H1 (cell line): Measurements from ENCODE around the gene PTDSS2. TPM values are rescaled to one million over a fixed set of nuclear protein-coding genes. Genes with fewer than 3 reads are reported as not detected.

Experiments used
- CTCF ChIA-PET: fragments of 300-600 bp; sonication (Branson Sonifier 250); formaldehyde crosslinking; loops from one replicate; lab custom pipeline; 2021; ENCODE audit not compliant: partially characterized antibody; lab: Charles Lee
- POLR2A ChIA-PET: fragments of 300-600 bp; sonication (Branson Sonifier 250); formaldehyde crosslinking; loops from one replicate; lab custom pipeline; 2021; ENCODE audit warnings: inconsistent platforms; ENCODE audit not compliant: partially characterized antibody; lab: Charles Lee
- DNase-seq, 2 experiments: peaks; one replicate each; pipeline versions ENCODE4 v3.0.0 to v3.0.0-alpha.2; 2010 to 2022; ENCODE audit warnings: low spot score in 2 of 2, low read depth in 1 of 2, mixed read lengths in 1 of 2
- FAIRE-seq: peaks from 2 replicates; lab custom pipeline; 2011; peaks lifted over from hg19 to GRCh38; lab: Jason Lieb, UNC
- H2AFZ ChIP-seq: 2 replicates; pipeline ENCODE4 v1.8.1; 2012; ENCODE audit warnings: low read length, inconsistent platforms
- H2AK5ac ChIP-seq: 2 replicates; pipeline ENCODE4 v1.6.1; 2013; ENCODE audit warnings: low read depth, low read length
- H2BK120ac ChIP-seq: replicated peaks from 2 replicates; pipeline ENCODE3; 2013; ENCODE audit warnings: low read depth, low read length, inconsistent platforms
- H2BK12ac ChIP-seq: 2 replicates; pipeline ENCODE4 v1.6.1; 2013; ENCODE audit warnings: low read depth, low read length
- H2BK15ac ChIP-seq: 2 replicates; pipeline ENCODE4 v1.6.1; 2013; ENCODE audit warnings: low read length
- H2BK20ac ChIP-seq: 2 replicates; pipeline ENCODE4 v1.6.1; 2013; ENCODE audit warnings: low read length
- H2BK5ac ChIP-seq: 2 replicates; pipeline ENCODE4 v1.6.1; 2013; ENCODE audit warnings: low read depth, low read length
- H3K14ac ChIP-seq: 2 replicates; pipeline ENCODE4 v1.6.1; 2013; ENCODE audit warnings: inconsistent platforms; ENCODE audit not compliant: insufficient read length
- H3K18ac ChIP-seq: 2 replicates; pipeline ENCODE4 v1.6.1; 2013; ENCODE audit warnings: low read length; ENCODE audit errors: extremely low read depth
- H3K23ac ChIP-seq: 2 replicates; pipeline ENCODE4 v1.6.1; 2013; ENCODE audit warnings: inconsistent platforms; ENCODE audit not compliant: insufficient read length
- H3K23me2 ChIP-seq: 2 replicates; pipeline ENCODE4 v1.6.1; 2013; ENCODE audit warnings: low read depth, low read length
- H3K27ac ChIP-seq: 2 replicates; pipeline ENCODE4 v1.6.1; 2011; ENCODE audit warnings: low read depth, low read length, inconsistent platforms
- H3K27me3 ChIP-seq, 4 experiments: replicated peaks in 1 of 4; 1 replicate in 1 of 4; 2 replicates in 3 of 4; pipeline versions ENCODE4 v1.6.1 to v1.8.1; 2011 to 2013; ENCODE audit warnings: low read length in 3 of 4, mild to moderate bottlenecking in 3 of 4, inconsistent platforms in 2 of 4, mixed read lengths in 2 of 4, moderate library complexity in 1 of 4; ENCODE audit not compliant: control insufficient read depth in 3 of 4, insufficient read depth in 3 of 4; ENCODE audit errors: extremely low read depth in 1 of 4
- H3K36me3 ChIP-seq, 4 experiments: 2 replicates each; pipeline versions ENCODE4 v1.6.1 to v1.8.1; 2011 to 2013; ENCODE audit warnings: mild to moderate bottlenecking in 4 of 4, low read length in 3 of 4, moderate library complexity in 2 of 4, control low read depth in 1 of 4, inconsistent platforms in 1 of 4; ENCODE audit not compliant: insufficient read depth in 4 of 4, control insufficient read depth in 2 of 4
- H3K4ac ChIP-seq: replicated peaks from 2 replicates; pipeline ENCODE3; 2013; ENCODE audit warnings: low read length, low read depth, mixed read lengths, inconsistent platforms; ENCODE audit not compliant: insufficient read length
- H3K4me1 ChIP-seq, 4 experiments: replicated peaks in 1 of 4; 1 replicate in 1 of 4; 2 replicates in 3 of 4; pipeline versions ENCODE4 v1.6.1 to v1.8.1; 2011 to 2013; ENCODE audit warnings: low read length in 3 of 4, inconsistent platforms in 2 of 4, mixed read lengths in 1 of 4; ENCODE audit not compliant: insufficient read depth in 4 of 4, control insufficient read depth in 3 of 4
- H3K4me2 ChIP-seq, 2 experiments: 2 replicates each; pipeline versions ENCODE4 v1.6.1 to v1.8.1; 2011 to 2013; ENCODE audit warnings: low read depth in 2 of 2, low read length in 2 of 2, control low read depth in 1 of 2, inconsistent platforms in 1 of 2, mild to moderate bottlenecking in 1 of 2; ENCODE audit not compliant: insufficient read depth in 1 of 2
- H3K4me3 ChIP-seq, 4 experiments: fragments of 200-600, 300-600 bp in 1 of 4; sonication (generic), shearing (Covaris generic), sonication (Bioruptor Twin) in 1 of 4; 2 replicates each; pipeline versions ENCODE4 v1.5.1 to v1.8.1; 2011 to 2016; ENCODE audit warnings: low read length in 4 of 4, low read depth in 3 of 4, control low read depth in 2 of 4, inconsistent platforms in 2 of 4, mild to moderate bottlenecking in 2 of 4, mixed read lengths in 1 of 4, moderate library complexity in 1 of 4; ENCODE audit not compliant: insufficient read depth in 2 of 4; ENCODE audit errors: extremely low read depth in 1 of 4
- H3K56ac ChIP-seq: replicated peaks from 2 replicates; pipeline ENCODE3; 2013; ENCODE audit warnings: low read depth, mild to moderate bottlenecking, mixed read lengths, low read length, inconsistent platforms; ENCODE audit not compliant: insufficient read length
- H3K79me1 ChIP-seq: 2 replicates; pipeline ENCODE4 v1.6.1; 2013; ENCODE audit warnings: low read depth, low read length, control low read depth
- H3K79me2 ChIP-seq, 2 experiments: 2 replicates each; pipeline versions ENCODE4 v1.6.1 to v1.8.1; 2012 to 2013; ENCODE audit warnings: low read length in 2 of 2, mild to moderate bottlenecking in 2 of 2, inconsistent platforms in 1 of 2; ENCODE audit not compliant: insufficient read depth in 2 of 2, control insufficient read depth in 1 of 2
- H3K9ac ChIP-seq, 4 experiments: replicated peaks in 1 of 4; 1 replicate in 1 of 4; 2 replicates in 3 of 4; pipeline versions ENCODE4 v1.6.1 to v1.8.1; 2011 to 2013; ENCODE audit warnings: low read depth in 3 of 4, low read length in 3 of 4, control low read depth in 2 of 4, mild to moderate bottlenecking in 2 of 4, moderate library complexity in 2 of 4, inconsistent platforms in 1 of 4; ENCODE audit errors: extremely low read depth in 1 of 4
- H3K9me3 ChIP-seq, 2 experiments: 2 replicates each; pipeline versions ENCODE4 v1.6.1 to v1.8.1; 2012 to 2013; ENCODE audit warnings: mild to moderate bottlenecking in 2 of 2, moderate library complexity in 2 of 2, control low read depth in 1 of 2, inconsistent platforms in 1 of 2, low read depth in 1 of 2, low read length in 1 of 2, mixed read lengths in 1 of 2; ENCODE audit not compliant: insufficient read depth in 2 of 2
- H4K20me1 ChIP-seq, 2 experiments: replicated peaks in 1 of 2; 2 replicates each; pipeline versions ENCODE3 to v1.8.1; 2011 to 2013; ENCODE audit warnings: inconsistent platforms in 2 of 2, low read length in 2 of 2, mild to moderate bottlenecking in 1 of 2; ENCODE audit not compliant: insufficient read depth in 2 of 2, control insufficient read depth in 1 of 2
- H4K5ac ChIP-seq: 2 replicates; pipeline ENCODE4 v1.6.1; 2013; ENCODE audit warnings: low read length, low read depth, mixed read lengths, inconsistent platforms; ENCODE audit not compliant: insufficient read length
- H4K8ac ChIP-seq: 2 replicates; pipeline ENCODE4 v1.8.0; 2013; ENCODE audit warnings: mild to moderate bottlenecking, moderate library complexity, low read length, inconsistent platforms; ENCODE audit not compliant: insufficient read depth; ENCODE audit errors: extremely low read depth
- H4K91ac ChIP-seq: replicated peaks from 2 replicates; pipeline ENCODE3; 2013; ENCODE audit warnings: low read length, mixed read lengths, inconsistent platforms; ENCODE audit not compliant: insufficient read length
- KDM1A ChIP-seq: fragments of 200-600, 300-600 bp; sonication (generic); IDR thresholded peaks from 2 replicates; pipeline ENCODE4 v1.7.1; 2016; ENCODE audit warnings: mild to moderate bottlenecking, low read length, borderline replicate concordance
- NRF1 ChIP-seq: IDR thresholded peaks from 2 replicates; pipeline ENCODE4 v1.6.1; 2011; ENCODE audit warnings: mild to moderate bottlenecking, low read depth, low read length, improper control_type of control experiment
- SP2 ChIP-seq: IDR thresholded peaks from 2 replicates; pipeline ENCODE4 v1.6.1; 2012; ENCODE audit warnings: mild to moderate bottlenecking, low read length, inconsistent platforms
- TAF7 ChIP-seq: optimal IDR thresholded peaks from 2 replicates; pipeline ENCODE3; 2011; ENCODE audit warnings: low read depth, mild to moderate bottlenecking, inconsistent platforms, low read length, moderate library complexity, borderline replicate concordance
- WGBS, 2 experiments: shearing (Covaris generic) in 1 of 2; methylation state at CpG; one replicate each; pipeline versions ENCODE4 v1.1.6 to v1.1.7; 2013 to 2015; ENCODE audit warnings: low lambda C conversion rate in 2 of 2, mixed read lengths in 2 of 2, inconsistent platforms in 1 of 2, low coverage in 1 of 2, missing lambda C conversion rate in 1 of 2; ENCODE audit not compliant: insufficient replicate concordance in 2 of 2, insufficient coverage in 1 of 2, insufficient read length in 1 of 2; ENCODE audit errors: extremely low coverage in 1 of 2, missing lambda C conversion rate in 1 of 2; 5-methylcytosine and 5-hydroxymethylcytosine counted together
- polyA plus RNA-seq, 7 experiments: library from polyadenylated mRNA; depleted of rRNA in 3 of 7; stranded (reverse) in 5 of 7; unstranded in 2 of 7; fragments of >200 nt in 5 of 7; fragments of 200-250 nt in 2 of 7; gene quantifications; 1 replicate in 5 of 7; 2 replicates in 1 of 7; 4 replicates in 1 of 7; pipeline versions ENCODE4 v1.2.1 to v1.2.3, GENCODE V29; 2011 to 2013; ENCODE audit warnings: missing spikeins in 2 of 7, mixed read lengths in 2 of 7
- total RNA-seq: library from RNA; stranded (reverse); fragmentation: NEBNext Ultra II Directional; extraction: Animal tissue kit (Norgen Biotek cat#: 25700); gene quantifications from 2 replicates; pipeline ENCODE4 v1.2.1, GENCODE V29; 2021
- TF ChIP-seq, protein P1 (sequence below): IDR thresholded peaks from 2 replicates; pipeline ENCODE4 v1.6.1; 2012; ENCODE audit warnings: inconsistent platforms
- TF ChIP-seq, protein P2 (sequence below): IDR thresholded peaks from 2 replicates; pipeline ENCODE4 v1.6.1; 2012; ENCODE audit warnings: inconsistent platforms
- TF ChIP-seq, protein P3 (sequence below): IDR thresholded peaks from 2 replicates; pipeline ENCODE4 v1.6.1; 2011; ENCODE audit warnings: low read length, improper control_type of control experiment

The PTDSS2 gene
- total and polyA plus RNA-seq, 2 of the 8 experiments (the other 6 are each of a cell fraction or from before 2014, with no cell fraction given): 48.7 to 68.2 TPM

DNA sequence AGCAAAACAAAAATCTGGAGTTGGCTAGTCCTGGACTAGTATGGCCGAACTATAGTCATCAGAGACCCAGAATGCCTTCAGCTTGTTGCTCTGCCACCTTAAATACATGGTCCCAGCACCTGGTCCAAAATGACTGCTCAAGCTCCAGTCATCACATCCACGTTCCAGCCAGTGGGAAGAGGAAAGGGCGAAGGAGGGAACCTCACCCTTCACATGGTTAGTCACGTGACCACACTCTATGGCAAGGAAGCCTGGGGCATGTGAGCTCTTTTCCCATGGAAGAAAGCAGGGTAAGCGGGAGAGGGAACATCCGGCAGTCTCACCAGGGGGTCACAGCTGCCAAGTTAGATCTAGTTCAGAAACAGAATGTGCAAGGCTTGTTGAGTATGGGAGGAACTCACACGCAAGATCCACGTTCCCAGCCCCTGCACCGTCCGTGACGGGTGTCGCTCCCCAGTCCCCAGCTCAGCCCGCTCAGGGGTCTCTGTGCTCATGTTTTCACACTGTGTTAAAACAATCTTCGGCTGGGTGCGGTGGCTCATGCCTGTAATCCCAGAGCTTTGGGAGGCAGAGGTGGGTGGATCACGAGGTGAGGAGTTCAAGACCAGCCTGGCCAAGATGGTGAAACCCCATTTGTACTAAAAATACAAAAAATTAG, 6.4 kb upstream of the PTDSS2 start:
- Histone ChIP-seq H3K27ac (no peak overlapping the region), H2BK20ac (no peak overlapping the region), H3K36me3 (no peaks in the 10 kb centered on the region), H4K5ac (no peak overlapping the region), H3K18ac (no peak overlapping the region), H3K4me1 (peaks cover 0 to 22% (median 9%) of the 10 kb centered on the region in 4 experiments; a peak in 5 of 7 replicates), H2BK12ac (0 out of 2 replicates have a peak overlapping the region, but pooled peaks have one; percentile 1), H3K9me3 (no peaks in the 10 kb centered on the region), H2BK120ac (no peak overlapping the region), H2AFZ (0 out of 2 replicates have a peak overlapping the region, but pooled peaks have one; percentile 5), H3K56ac (no peak overlapping the region), H3K4me2 (no peak overlapping the region), H4K8ac (no peak overlapping the region), H3K79me2 (no peaks in the 10 kb centered on the region), H2BK5ac (no peak overlapping the region), H4K91ac (peak overlapping the region; percentile 4), H3K79me1 (no peaks in the 10 kb centered on the region), H4K20me1 (no peaks in the 10 kb centered on the region), H3K9ac (no peak overlapping the region), H3K4me3 (no peak overlapping the region), H3K23ac (no peak overlapping the region), H2BK15ac (no peak overlapping the region), H2AK5ac (no peak overlapping the region), H3K27me3 (no peaks in the 10 kb centered on the region), H3K14ac (no peak overlapping the region), H3K4ac (no peak overlapping the region), H3K23me2 (peaks cover 4% of the 10 kb centered on the region; the same call in 1 of the 2 replicates)
- TF ChIP-seq KDM1A (peak; percentile 49; the same call in 1 of the 2 replicates), NRF1 (no peak), SP2 (no peak), TAF7 (no peak)
- TF ChIP-seq, protein P1, sequence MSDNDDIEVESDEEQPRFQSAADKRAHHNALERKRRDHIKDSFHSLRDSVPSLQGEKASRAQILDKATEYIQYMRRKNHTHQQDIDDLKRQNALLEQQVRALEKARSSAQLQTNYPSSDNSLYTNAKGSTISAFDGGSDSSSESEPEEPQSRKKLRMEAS: peak; percentile 88
- TF ChIP-seq, protein P2, sequence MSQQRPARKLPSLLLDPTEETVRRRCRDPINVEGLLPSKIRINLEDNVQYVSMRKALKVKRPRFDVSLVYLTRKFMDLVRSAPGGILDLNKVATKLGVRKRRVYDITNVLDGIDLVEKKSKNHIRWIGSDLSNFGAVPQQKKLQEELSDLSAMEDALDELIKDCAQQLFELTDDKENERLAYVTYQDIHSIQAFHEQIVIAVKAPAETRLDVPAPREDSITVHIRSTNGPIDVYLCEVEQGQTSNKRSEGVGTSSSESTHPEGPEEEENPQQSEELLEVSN: peak; percentile 94
- TF ChIP-seq, protein P3, sequence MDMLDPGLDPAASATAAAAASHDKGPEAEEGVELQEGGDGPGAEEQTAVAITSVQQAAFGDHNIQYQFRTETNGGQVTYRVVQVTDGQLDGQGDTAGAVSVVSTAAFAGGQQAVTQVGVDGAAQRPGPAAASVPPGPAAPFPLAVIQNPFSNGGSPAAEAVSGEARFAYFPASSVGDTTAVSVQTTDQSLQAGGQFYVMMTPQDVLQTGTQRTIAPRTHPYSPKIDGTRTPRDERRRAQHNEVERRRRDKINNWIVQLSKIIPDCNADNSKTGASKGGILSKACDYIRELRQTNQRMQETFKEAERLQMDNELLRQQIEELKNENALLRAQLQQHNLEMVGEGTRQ: peak; percentile 81
- ChIA-PET POLR2A (interaction anchor here (1.2 to 2.0 kb wide), 3 partner anchors 27 to 236 kb away, joined by 3 to 5 read pairs (median 4); partner anchors contain the start of genes BET1L and RIC8A), CTCF (interaction anchor here (0.6 to 3.2 kb wide), 8 partner anchors 26 to 81 kb away, joined by 3 to 13 read pairs (median 4); no protein-coding TSS in a partner anchor)
- 84% methylated on average over 16 of the region's 16 CpGs; no CpG with 5 or more reads in 1 of the 2 experiments for WGBS, 2 experiments
- DNase-seq (no peak), FAIRE-seq (no peak)
